Activated T-cell treated with anti-CD3 and anti-CD28 coated beads for 24 hours (primary cell): ENCODE data around the gene RBMX.
"Not testable (repeated sequence)": the region's sequence is repeated elsewhere in the genome, so short reads cannot be mapped to it uniquely, and the experiment has no call there.

ENCODE experiments used
- DNase-seq: peaks from one replicate; pipeline ENCODE4 v3.0.0-alpha.2; 2020; ENCODE audit warnings: low read depth

RBMX gene

GRCh38 chrX:136880452-136881013 is at the start of gene RBMX:
Gene RBMX (minus strand): TSS chrX:136880725. CDS start chrX:136879427, 1,298 bp downstream.
- DNase-seq: peak; percentile 84

- not testable (repeated sequence) for DNase-seq
These were observed 40.9 kb upstream of the RBMX start for GRCh38 chrX:136921438-136921837.

DNA sequence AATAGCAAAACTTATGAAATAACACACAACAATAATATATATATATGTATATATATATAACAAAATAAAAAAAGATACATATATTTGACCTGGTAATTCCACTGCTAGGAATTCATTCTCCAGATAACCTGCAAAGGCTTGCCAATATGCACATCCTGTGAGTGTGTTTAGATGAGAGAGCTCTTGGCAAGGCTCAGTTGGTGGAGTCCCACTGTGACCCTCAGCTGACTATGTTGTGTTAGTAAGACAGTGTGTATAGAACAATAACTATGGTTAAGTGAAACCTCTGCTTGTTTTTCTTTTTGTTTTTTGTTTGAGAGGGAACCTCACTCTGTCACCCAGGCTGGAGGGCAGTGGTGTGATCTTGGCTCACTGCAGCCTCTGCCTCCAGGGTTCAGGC is 39.5 kb upstream of the RBMX start:
- no peak for DNase-seq

DNA sequence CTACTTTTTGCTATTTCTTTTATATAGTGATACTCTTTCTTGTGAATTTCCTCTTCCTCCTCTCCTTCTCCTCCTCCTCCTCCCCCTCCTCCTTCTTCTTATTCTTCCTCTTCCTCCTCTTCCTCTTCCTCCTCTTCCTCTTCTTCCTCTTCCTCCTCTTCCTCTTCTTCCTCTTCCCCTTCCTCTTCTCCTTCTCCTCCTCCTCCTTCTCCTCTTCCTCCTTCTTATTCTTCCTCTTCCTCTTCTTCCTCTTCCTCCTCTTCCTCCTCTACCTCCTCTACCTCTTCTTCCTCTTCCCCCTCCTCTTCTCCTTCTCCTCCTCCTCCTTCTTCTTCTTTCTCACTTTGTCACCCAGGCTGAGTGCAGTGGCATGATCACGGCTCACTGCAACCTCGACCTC is 36.3 kb upstream of the RBMX start:
- DNase-seq: no peak

GRCh38 chrX:136911661-136912060 is 31.1 kb upstream of the RBMX start:
- DNase-seq: not testable (repeated sequence)

DNA sequence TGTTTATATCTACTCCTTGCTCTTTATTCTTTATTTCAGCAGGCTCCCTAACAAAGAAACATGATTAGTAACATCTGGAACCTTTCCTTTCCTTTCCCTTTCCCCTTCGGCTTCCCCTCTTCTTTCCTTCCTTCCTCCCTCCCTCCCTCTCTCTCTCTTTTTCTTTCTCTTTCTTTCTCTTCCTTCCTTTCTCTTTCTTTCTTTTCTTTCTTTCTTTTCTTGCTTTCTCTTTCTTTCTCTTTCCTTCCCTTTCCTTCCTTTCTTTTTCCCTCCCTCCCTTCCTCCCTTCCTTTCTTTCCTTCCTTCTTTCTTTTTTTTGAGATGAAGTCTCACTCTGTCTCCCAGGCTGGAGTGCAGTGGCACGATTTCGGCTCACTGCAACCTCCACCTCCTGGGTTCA is 30.7 kb upstream of the RBMX start:
- DNase-seq: no peak

- DNase-seq: no peak
These were observed 30.1 kb upstream of the RBMX start for GRCh38 chrX:136910565-136911035.

- DNase-seq: peak; percentile 49
These were observed 29.4 kb upstream of the RBMX start for GRCh38 chrX:136909706-136910564.

GRCh38 chrX:136909119-136909705 is 28.7 kb upstream of the RBMX start:
- peak; percentile 57 for DNase-seq

GRCh38 chrX:136907621-136908020 is 27.1 kb upstream of the RBMX start:
- DNase-seq: no peak

GRCh38 chrX:136906921-136907510 is 26.5 kb upstream of the RBMX start:
- no peak for DNase-seq

- DNase-seq: not testable (repeated sequence)
These were observed 23.5 kb upstream of the RBMX start for GRCh38 chrX:136904067-136904466.

DNA sequence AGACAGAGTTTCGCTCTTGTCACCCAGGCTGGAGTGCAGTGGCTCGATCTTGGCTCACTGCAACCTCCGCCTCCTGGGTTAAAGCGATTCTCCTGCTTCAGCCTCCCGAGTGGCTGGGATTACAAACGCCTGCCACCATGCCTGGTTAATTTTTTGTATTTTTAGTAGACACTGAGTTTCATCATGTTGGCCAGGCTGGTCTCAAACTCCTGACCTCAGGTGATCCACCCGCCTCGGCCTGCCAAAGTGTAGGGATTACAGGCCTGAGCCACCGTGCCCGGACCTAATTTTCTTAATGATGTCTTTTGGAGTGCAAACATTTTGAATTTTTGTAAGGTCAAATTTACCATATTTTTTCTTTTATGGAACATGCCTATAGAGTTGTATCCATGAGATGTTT is 19.5 kb upstream of the RBMX start:
- DNase-seq: not testable (repeated sequence)

DNA sequence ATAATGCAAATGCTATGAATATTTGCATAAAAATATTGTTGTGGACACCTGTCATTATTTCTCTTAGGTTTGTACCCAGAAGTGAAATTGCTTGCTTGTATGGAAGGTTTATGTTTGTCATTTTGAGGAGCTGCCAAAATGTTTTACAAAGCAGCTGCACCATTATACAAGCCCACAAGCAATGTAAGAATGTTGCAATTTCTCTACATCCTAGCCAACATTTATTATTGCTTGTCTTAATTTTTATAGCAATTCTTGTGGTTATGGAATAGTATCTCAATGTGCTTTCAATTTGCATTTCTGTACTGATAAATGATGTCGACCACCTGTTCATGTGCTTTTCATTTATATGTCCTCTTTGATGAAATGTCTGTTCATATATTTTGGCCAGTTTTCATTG is 18.7 kb upstream of the RBMX start:
- no peak for DNase-seq

- not testable (repeated sequence) for DNase-seq
These were observed 18.2 kb upstream of the RBMX start for GRCh38 chrX:136898752-136899151.

GRCh38 chrX:136896121-136896914 is 15.8 kb upstream of the RBMX start:
- no peak for DNase-seq

DNA sequence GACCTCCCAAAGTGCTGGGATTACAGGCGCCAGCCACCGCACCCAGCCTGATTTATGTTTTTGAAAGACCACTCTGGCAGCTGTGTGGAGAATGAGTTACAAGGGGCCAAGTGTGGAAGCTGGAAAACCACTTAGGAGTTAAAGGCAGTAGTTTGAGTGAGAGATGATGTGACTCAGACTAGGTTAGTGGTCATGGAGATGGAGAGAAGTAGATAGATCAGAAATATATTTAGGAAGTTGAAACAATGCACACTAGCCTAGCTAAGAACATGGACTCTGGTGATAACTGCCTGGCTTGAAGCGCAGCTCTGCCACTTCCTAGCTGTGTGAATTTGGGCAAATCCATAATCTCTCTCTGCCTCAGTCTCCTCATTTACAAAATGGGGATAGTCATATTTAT is 11.9 kb upstream of the RBMX start:
- DNase-seq: no peak

DNA sequence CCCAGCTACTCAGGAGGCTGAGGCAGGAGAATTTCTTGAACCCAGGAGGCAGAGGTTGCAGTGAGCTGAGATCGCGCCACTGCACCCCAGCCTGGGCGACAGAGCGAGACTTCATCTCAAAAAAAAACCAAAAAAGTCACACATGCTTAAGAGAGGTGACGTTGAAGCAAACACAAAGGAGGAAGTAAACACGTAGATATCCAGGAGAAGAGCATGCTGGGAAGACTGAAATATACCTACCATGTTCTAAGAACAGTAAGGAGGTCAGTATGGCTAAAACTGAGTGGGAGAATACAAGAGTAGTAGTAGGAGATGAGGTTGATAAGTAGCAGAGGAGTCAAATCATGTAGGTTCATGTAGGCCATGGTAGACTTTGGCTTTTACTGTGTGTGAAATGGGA is 10.1 kb upstream of the RBMX start:
- DNase-seq: not testable (repeated sequence)

DNA sequence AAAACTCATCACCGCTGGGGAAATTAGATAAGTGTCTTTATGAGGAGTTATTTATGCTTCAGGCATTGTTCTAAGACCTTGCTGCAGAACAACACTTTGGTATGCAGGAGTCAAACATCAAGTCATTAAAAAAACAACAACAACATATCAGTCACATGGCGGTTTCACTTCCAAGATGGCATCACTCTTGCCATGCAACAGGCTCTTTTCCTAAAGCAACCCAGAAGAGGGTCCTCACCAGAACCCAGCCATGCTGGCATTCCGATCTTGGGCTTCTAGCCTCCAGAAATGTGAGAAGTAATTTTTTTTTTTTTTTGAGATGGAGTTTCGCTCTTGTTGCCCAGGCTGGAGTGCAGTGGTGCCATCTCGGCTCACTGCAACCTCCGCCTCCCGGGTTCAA is 8.7 kb upstream of the RBMX start:
- DNase-seq: no peak

GRCh38 chrX:136880003-136880451 is 498 bp downstream of the RBMX start:
- peak; percentile 9 for DNase-seq

GRCh38 chrX:136879001-136879687 is 1.4 kb downstream of the RBMX start:
- no peak for DNase-seq
